ENCODE data around the gene DSCAML1.
"Not testable (repeated sequence)": the region's sequence is repeated elsewhere in the genome, so short reads cannot be mapped to it uniquely, and the experiment has no call there.

The DSCAML1 gene

DNA sequence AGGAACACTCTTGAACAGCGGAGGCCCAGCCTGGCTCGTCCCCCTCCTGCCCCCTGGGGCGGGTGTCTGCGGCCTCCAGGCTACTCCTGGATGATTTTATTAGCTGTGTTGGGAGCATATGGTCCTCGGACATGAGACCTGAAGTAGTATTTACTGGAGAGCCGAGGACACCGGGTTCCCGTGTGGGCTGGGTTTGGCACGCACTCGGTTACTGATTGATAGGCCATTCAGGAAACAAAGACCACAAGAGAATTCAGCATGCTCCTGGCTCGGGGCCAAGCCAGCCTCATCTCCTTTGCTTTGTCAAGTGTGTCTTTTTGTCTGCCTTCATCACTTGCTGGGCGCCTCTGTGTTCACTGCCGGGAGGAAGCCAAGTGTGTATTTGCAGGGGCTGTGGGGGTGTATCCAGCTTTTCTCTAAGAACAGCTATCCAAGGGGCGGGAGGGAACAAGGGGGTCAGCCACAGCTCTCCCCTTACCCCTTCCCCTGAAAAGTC is 17.8 kb upstream of the DSCAML1 start:
- Histone ChIP-seq H3K4me2 (ENCODE audit: low read length) (no peak overlapping the region; the same call in 1 of the 2 replicates), H3K4me3 (ENCODE audit: low read depth, low read length, poor library complexity, severe bottlenecking) (no peak overlapping the region), H3F3A (ENCODE audit: insufficient read depth, low read length) (no peaks in the 10 kb centered on the region), H3K79me2 (ENCODE audit: insufficient read depth, low read length) (no peaks in the 10 kb centered on the region), H3K36me3 (ENCODE audit: insufficient read depth, low read length) (no peaks in the 10 kb centered on the region), H4K20me1 (ENCODE audit: insufficient read depth, low read length) (no peaks in the 10 kb centered on the region), H3K27me3 (ENCODE audit: insufficient read depth, low read length) (no peaks in the 10 kb centered on the region), H3K9ac (ENCODE audit: low read length) (no peak overlapping the region), H3K27ac (ENCODE audit: low read depth, low read length, poor library complexity, severe bottlenecking) (no peak overlapping the region), H3K4me1 (ENCODE audit: insufficient read depth, low read length, severe bottlenecking) (peaks cover 11% of the 10 kb centered on the region), H2AFZ (ENCODE audit: low read length) (no peak overlapping the region), H3K9me3 (ENCODE audit: low read length) (no peaks in the 10 kb centered on the region), H3K9me2 (ENCODE audit: low read depth, low read length) (no peaks in the 10 kb centered on the region)
- TF ChIP-seq CTCF (IDR thresholded peaks at IDR 0.05; ENCODE audit: low read length) (no peak), EZH2 (IDR thresholded peaks at IDR 0.05; ENCODE audit: borderline replicate concordance, low read length) (no peak)

DNA sequence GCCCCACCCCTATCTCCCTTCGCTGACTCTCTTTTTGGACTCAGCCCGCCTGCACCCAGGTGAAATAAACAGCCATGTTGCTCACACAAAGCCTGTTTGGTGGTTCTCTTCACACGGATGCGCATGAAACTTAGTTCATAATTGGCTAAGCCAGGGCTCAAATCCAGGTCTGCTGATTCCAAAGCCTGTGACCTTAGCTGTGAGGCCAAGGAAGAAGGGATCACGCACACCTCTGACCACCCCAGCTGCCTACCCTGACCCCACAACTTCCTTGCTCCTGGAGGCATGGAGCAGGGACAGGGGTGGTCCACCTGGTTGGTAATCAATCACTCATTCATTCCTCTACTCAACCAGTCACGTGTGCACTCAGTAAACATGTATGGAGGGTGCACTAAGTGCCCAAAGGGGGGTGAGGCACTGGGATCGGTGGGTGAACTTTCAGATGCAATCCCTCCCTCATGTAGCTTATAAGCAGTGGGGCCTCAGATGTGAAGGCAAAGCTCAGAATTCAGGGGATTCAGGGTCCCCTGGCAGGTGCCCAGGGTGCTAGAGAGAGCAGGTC is 17.3 kb upstream of the DSCAML1 start:
- Histone ChIP-seq H2AFZ (ENCODE audit: low read length) (no peak overlapping the region), H3K9ac (ENCODE audit: low read length) (no peak overlapping the region), H3K4me1 (ENCODE audit: insufficient read depth, low read length, severe bottlenecking) (peaks cover 11% of the 10 kb centered on the region), H3K4me2 (ENCODE audit: low read length) (no peak overlapping the region), H3K9me3 (ENCODE audit: low read length) (no peaks in the 10 kb centered on the region), H3K79me2 (ENCODE audit: insufficient read depth, low read length) (no peaks in the 10 kb centered on the region), H4K20me1 (ENCODE audit: insufficient read depth, low read length) (no peaks in the 10 kb centered on the region), H3F3A (ENCODE audit: insufficient read depth, low read length) (no peaks in the 10 kb centered on the region), H3K4me3 (ENCODE audit: low read depth, low read length, poor library complexity, severe bottlenecking) (no peak overlapping the region), H3K36me3 (ENCODE audit: insufficient read depth, low read length) (no peaks in the 10 kb centered on the region), H3K27ac (ENCODE audit: low read depth, low read length, poor library complexity, severe bottlenecking) (no peak overlapping the region), H3K27me3 (ENCODE audit: insufficient read depth, low read length) (no peaks in the 10 kb centered on the region), H3K9me2 (ENCODE audit: low read depth, low read length) (no peaks in the 10 kb centered on the region)
- TF ChIP-seq CTCF (IDR thresholded peaks at IDR 0.05; ENCODE audit: low read length) (no peak), EZH2 (IDR thresholded peaks at IDR 0.05; ENCODE audit: borderline replicate concordance, low read length) (no peak)

GRCh38 chr11:117810056-117810451 is 13.0 kb upstream of the DSCAML1 start:
- H3K36me3 ChIP-seq (ENCODE audit: insufficient read depth, low read length); H3K9me3 ChIP-seq (ENCODE audit: low read length); H3F3A ChIP-seq (ENCODE audit: insufficient read depth, low read length); H3K27ac ChIP-seq (ENCODE audit: low read depth, low read length, poor library complexity, severe bottlenecking); H3K4me2 ChIP-seq (ENCODE audit: low read length); H3K27me3 ChIP-seq (ENCODE audit: insufficient read depth, low read length); H3K4me3 ChIP-seq (ENCODE audit: low read depth, low read length, poor library complexity, severe bottlenecking); H4K20me1 ChIP-seq (ENCODE audit: insufficient read depth, low read length); H3K4me1 ChIP-seq (ENCODE audit: insufficient read depth, low read length, severe bottlenecking); H2AFZ ChIP-seq (ENCODE audit: low read length); H3K9me2 ChIP-seq (ENCODE audit: low read depth, low read length); H3K79me2 ChIP-seq (ENCODE audit: insufficient read depth, low read length); H3K9ac ChIP-seq (ENCODE audit: low read length): not testable (repeated sequence)

All from OCI-LY1 (cell line).